B cell (primary cell): Measurements from ENCODE around the gene ZNF532.

Source experiments
- CTCF ChIP-seq: fragments of 200-600 bp; IDR thresholded peaks from one replicate; pipeline ENCODE4 v1.8.0; 2022; ENCODE audit warnings: antibody characterized with exemption, mild to moderate bottlenecking
- EZH2 ChIP-seq: IDR thresholded peaks from 2 replicates; pipeline ENCODE4 v1.6.1; 2012; ENCODE audit warnings: borderline replicate concordance, low read depth, mild to moderate bottlenecking, moderate library complexity, low read length; ENCODE audit not compliant: insufficient read depth, poor library complexity, severe bottlenecking

- TF ChIP-seq CTCF (no peak), EZH2 (no peak)
Measured at GRCh38 chr18:58886864-58887612, 22.4 kb downstream of the ZNF532 start.
